GM19193 (cell line): Measurements from ENCODE around the gene MBOAT2.

Experiments
- POLR2A ChIP-seq: IDR thresholded peaks from 4 replicates; pipeline ENCODE4 v1.6.1; 2011; ENCODE audit not compliant: insufficient read depth, insufficient read length; ENCODE audit errors: extremely low read depth

MBOAT2 gene

DNA sequence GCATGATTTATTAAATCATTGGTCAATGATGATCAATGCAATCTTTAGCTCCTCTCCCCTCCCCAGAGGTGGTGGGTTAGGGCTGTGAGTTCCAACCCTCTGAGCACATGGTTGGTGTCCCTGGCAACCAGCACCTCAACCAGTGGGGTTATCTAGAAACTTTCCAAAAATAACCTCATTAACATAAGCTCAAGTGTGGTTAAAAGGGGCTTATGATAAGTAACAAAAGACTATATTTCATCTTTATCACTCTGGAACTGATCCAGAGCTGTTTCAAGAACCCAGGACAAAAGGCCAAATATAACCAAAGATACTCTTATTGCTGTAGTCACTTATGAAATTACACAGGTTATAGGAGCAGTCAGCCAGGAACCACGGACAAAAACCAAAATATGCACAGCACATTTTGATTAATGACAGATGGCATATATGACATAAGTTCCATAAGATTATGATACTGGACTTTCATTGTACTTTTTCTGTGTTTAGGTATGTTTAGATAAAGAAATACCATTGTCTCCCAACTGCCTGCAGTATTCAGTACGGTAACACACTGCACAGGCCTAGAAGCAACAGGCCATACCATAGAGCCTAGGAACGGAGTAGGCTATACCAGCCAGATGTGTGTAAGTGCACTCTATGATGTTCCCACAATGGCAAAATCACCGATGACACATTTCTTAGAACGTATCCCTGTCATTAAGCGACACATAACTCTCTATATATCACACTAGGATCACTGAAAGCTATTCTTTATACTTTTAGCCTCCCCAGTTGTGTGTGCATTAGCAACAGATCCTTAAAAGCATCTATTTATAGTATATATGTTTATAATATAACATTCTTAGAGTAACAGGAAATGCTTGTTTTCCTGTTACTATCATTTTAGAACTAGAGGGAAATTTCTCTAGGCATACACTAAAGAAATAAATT, 197.9 kb downstream of the MBOAT2 start:
- TF ChIP-seq POLR2A: no peak

GRCh38 chr2:8803658-8804379, 199.7 kb downstream of the MBOAT2 start:
- TF ChIP-seq POLR2A: no peak

- no peak for TF ChIP-seq POLR2A
Measured at GRCh38 chr2:8802741-8803140, 200.7 kb downstream of the MBOAT2 start.
